Stimulated activated CD4-positive, alpha-beta T cell treated with anti-CD3 and anti-CD28 coated beads, Interleukin-15, amount 100 ng/mL, for 24 hours (primary cell): ENCODE results near the gene ADGRG3.
"Not testable (repeated sequence)": the region's sequence is repeated elsewhere in the genome, so short reads cannot be mapped to it uniquely, and the experiment has no call there.

ENCODE experiments used
- DNase-seq: peaks from one replicate; pipeline ENCODE4 v3.0.0-alpha.2; 2020

The ADGRG3 gene

GRCh38 chr16:57663917-57664661, 4.0 kb upstream of the ADGRG3 start:
- no peak for DNase-seq

GRCh38 chr16:57664662-57665025, 3.5 kb upstream of the ADGRG3 start:
- DNase-seq = no peak

GRCh38 chr16:57665541-57665940, 2.6 kb upstream of the ADGRG3 start:
- DNase-seq = no peak

- no peak for DNase-seq
These were observed 1.6 kb upstream of the ADGRG3 start for GRCh38 chr16:57666353-57667047.

GRCh38 chr16:57667048-57667525, 1.0 kb upstream of the ADGRG3 start:
- no peak for DNase-seq

- DNase-seq = no peak
These were observed 412 bp upstream of the ADGRG3 start for GRCh38 chr16:57667526-57668262.

GRCh38 chr16:57668630-57669475, 747 bp downstream of the ADGRG3 start:
- no peak for DNase-seq

- DNase-seq = no peak
These were observed 1.5 kb downstream of the ADGRG3 start for GRCh38 chr16:57669476-57670162.

GRCh38 chr16:57670196-57670595, 2.1 kb downstream of the ADGRG3 start:
- no peak for DNase-seq

GRCh38 chr16:57671451-57671850, 3.3 kb downstream of the ADGRG3 start:
- DNase-seq = not testable (repeated sequence)

GRCh38 chr16:57672416-57672815, 4.3 kb downstream of the ADGRG3 start:
- DNase-seq = no peak

- DNase-seq = no peak
These were observed 4.7 kb downstream of the ADGRG3 start for GRCh38 chr16:57672824-57673223.

- DNase-seq = no peak
These were observed 7.8 kb downstream of the ADGRG3 start for GRCh38 chr16:57675741-57676551.

GRCh38 chr16:57676553-57677085, 8.5 kb downstream of the ADGRG3 start:
- no peak for DNase-seq

GRCh38 chr16:57677622-57678369, 9.7 kb downstream of the ADGRG3 start:
- no peak for DNase-seq

- no peak for DNase-seq
These were observed 10.9 kb downstream of the ADGRG3 start for GRCh38 chr16:57679016-57679415.

GRCh38 chr16:57679767-57680482, 11.8 kb downstream of the ADGRG3 start:
- DNase-seq = no peak

- no peak for DNase-seq
These were observed 12.8 kb downstream of the ADGRG3 start for GRCh38 chr16:57680842-57681375.
